OCI-LY1 (cell line): Measurements from ENCODE around the gene CD2.

Experiments
- H2AFZ ChIP-seq: fragments of 200-600 bp; sonication (generic), shearing (Covaris generic); 2 replicates; pipeline ENCODE4 v1.6.0; 2014; ENCODE audit warnings: antibody characterized with exemption, mild to moderate bottlenecking, low read length
- H3F3A ChIP-seq: fragments of 200-600 bp; sonication (generic), shearing (Covaris generic); 2 replicates; pipeline ENCODE4 v1.6.0; 2014; ENCODE audit warnings: mild to moderate bottlenecking, antibody characterized with exemption, low read length, moderate library complexity; ENCODE audit not compliant: insufficient read depth
- H3K27ac ChIP-seq: fragments of 200-600 bp; sonication (generic); 2 replicates; pipeline ENCODE4 v1.5.1; 2014; ENCODE audit warnings: low read length, mixed run types, mild to moderate bottlenecking, low read depth; ENCODE audit not compliant: poor library complexity, severe bottlenecking
- H3K27me3 ChIP-seq: fragments of 200-600 bp; sonication (generic); 2 replicates; pipeline ENCODE4 v1.6.0; 2014; ENCODE audit warnings: antibody characterized with exemption, mild to moderate bottlenecking, low read length, moderate library complexity; ENCODE audit not compliant: insufficient read depth
- H3K36me3 ChIP-seq: fragments of 200-600 bp; sonication (generic); 2 replicates; pipeline ENCODE4 v1.6.1; 2014; ENCODE audit warnings: mild to moderate bottlenecking, antibody characterized with exemption, low read length, moderate library complexity, mixed read lengths; ENCODE audit not compliant: insufficient read depth
- H3K4me1 ChIP-seq: fragments of 200-600 bp; sonication (generic); 2 replicates; pipeline ENCODE4 v1.5.1; 2014; ENCODE audit warnings: mild to moderate bottlenecking, low read length, moderate library complexity; ENCODE audit not compliant: insufficient read depth, severe bottlenecking
- H3K4me2 ChIP-seq: fragments of 200-600 bp; sonication (generic), shearing (Covaris generic); 2 replicates; pipeline ENCODE4 v1.6.1; 2014; ENCODE audit warnings: low read length
- H3K4me3 ChIP-seq: fragments of 200-600 bp; sonication (generic); 2 replicates; pipeline ENCODE4 v1.5.1; 2014; ENCODE audit warnings: low read length, low read depth, mild to moderate bottlenecking, mixed read lengths; ENCODE audit not compliant: poor library complexity, severe bottlenecking
- H3K79me2 ChIP-seq: fragments of 200-600 bp; shearing (Covaris generic); 2 replicates; pipeline ENCODE4 v1.6.1; 2016; ENCODE audit warnings: mixed run types, low read length, mixed read lengths; ENCODE audit not compliant: insufficient read depth
- H3K9ac ChIP-seq: fragments of 200-600 bp; sonication (generic), shearing (Covaris generic); 2 replicates; pipeline ENCODE4 v1.6.1; 2014; ENCODE audit warnings: mild to moderate bottlenecking, low read length, mixed read lengths
- H3K9me2 ChIP-seq: fragments of 200-600 bp; sonication (generic), shearing (Covaris generic); 2 replicates; pipeline ENCODE4 v1.6.1; 2014; ENCODE audit warnings: low read depth, mild to moderate bottlenecking, low read length, mixed read lengths
- H3K9me3 ChIP-seq: fragments of 200-600 bp; shearing (Covaris generic); 2 replicates; pipeline ENCODE4 v1.6.1; 2014; ENCODE audit warnings: low read length, mixed read lengths
- H4K20me1 ChIP-seq: fragments of 200-600 bp; sonication (generic), shearing (Covaris generic); 2 replicates; pipeline ENCODE4 v1.6.0; 2016; ENCODE audit warnings: mild to moderate bottlenecking, low read length; ENCODE audit not compliant: insufficient read depth
- CTCF ChIP-seq: fragments of 200-600 bp; sonication (generic), shearing (Covaris generic); IDR thresholded peaks from 2 replicates; pipeline ENCODE4 v1.5.1; 2017; ENCODE audit warnings: mild to moderate bottlenecking, antibody characterized with exemption, low read length, moderate library complexity, mixed read lengths
- EZH2 ChIP-seq: fragments of 200-600 bp; sonication (generic), shearing (Covaris generic); IDR thresholded peaks from 2 replicates; pipeline ENCODE4 v1.8.0; 2017; ENCODE audit warnings: borderline replicate concordance, mixed run types, mild to moderate bottlenecking, antibody characterized with exemption, low read length, moderate library complexity, mixed read lengths

The CD2 gene

DNA sequence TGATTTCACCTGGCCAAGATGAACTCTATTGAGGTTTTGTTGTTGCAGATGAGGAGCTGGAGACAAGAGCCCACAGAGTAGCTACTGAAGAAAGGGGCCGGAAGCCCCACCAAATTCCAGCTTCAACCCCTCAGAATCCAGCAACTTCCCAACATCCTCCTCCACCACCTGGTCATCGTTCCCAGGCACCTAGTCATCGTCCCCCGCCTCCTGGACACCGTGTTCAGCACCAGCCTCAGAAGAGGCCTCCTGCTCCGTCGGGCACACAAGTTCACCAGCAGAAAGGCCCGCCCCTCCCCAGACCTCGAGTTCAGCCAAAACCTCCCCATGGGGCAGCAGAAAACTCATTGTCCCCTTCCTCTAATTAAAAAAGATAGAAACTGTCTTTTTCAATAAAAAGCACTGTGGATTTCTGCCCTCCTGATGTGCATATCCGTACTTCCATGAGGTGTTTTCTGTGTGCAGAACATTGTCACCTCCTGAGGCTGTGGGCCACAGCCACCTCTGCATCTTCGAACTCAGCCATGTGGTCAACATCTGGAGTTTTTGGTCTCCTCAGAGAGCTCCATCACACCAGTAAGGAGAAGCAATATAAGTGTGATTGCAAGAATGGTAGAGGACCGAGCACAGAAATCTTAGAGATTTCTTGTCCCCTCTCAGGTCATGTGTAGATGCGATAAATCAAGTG lies 14.3 kb downstream of the CD2 start:
- no peaks in the 10 kb centered on the region for H3K9me2 ChIP-seq
- H3K9me3 ChIP-seq, result no peaks in the 10 kb centered on the region
- no peaks in the 10 kb centered on the region for H3F3A ChIP-seq
- H3K9ac ChIP-seq, result no peak overlapping the region
- TF ChIP-seq EZH2, result no peak
- no peak for TF ChIP-seq CTCF
- H3K27me3 ChIP-seq, result no peaks in the 10 kb centered on the region
- H4K20me1 ChIP-seq, result no peaks in the 10 kb centered on the region
- H3K27ac ChIP-seq, result no peak overlapping the region
- no peak overlapping the region for H3K4me3 ChIP-seq
- H3K36me3 ChIP-seq, result no peaks in the 10 kb centered on the region
- peaks cover 15% of the 10 kb centered on the region for H3K4me1 ChIP-seq
- no peak overlapping the region for H3K4me2 ChIP-seq
- H3K79me2 ChIP-seq, result no peaks in the 10 kb centered on the region
- no peak overlapping the region for H2AFZ ChIP-seq

- Histone ChIP-seq H4K20me1 (no peaks in the 10 kb centered on the region), H3K79me2 (no peaks in the 10 kb centered on the region), H3F3A (no peaks in the 10 kb centered on the region), H3K4me3 (no peak overlapping the region), H3K9ac (no peak overlapping the region), H3K27ac (no peak overlapping the region), H2AFZ (no peak overlapping the region), H3K9me3 (no peaks in the 10 kb centered on the region), H3K36me3 (no peaks in the 10 kb centered on the region), H3K4me2 (0 out of 2 replicates have a peak overlapping the region, but pooled peaks have one; percentile 8), H3K4me1 (peaks cover 15% of the 10 kb centered on the region), H3K9me2 (no peaks in the 10 kb centered on the region), H3K27me3 (no peaks in the 10 kb centered on the region)
- TF ChIP-seq EZH2 (no peak), CTCF (no peak)
Observed at GRCh38 chr1:116769104-116769452, 14.8 kb downstream of the CD2 start.

DNA sequence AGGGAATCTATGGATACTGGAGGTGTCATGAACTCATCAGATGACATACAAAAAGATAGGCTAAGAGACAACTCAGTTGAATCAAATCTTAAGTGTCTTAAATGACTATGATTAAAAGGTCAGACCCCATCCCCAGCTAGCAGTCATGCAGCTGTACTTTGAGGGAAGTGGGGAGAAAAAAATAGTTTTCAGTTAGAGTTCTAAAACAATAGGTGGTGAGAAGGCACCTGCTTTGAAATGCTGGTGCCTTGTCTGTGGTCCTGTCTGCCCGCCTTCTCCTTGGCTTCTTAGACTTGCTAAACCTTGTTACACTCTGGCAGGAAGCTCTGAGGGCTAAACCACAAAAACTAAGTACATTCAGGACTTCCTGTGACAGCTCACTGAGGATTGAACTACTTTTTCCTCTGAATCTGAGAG lies 15.3 kb downstream of the CD2 start:
- Histone ChIP-seq H3F3A (no peaks in the 10 kb centered on the region), H4K20me1 (no peaks in the 10 kb centered on the region), H3K9ac (no peak overlapping the region), H3K27ac (no peak overlapping the region), H3K9me3 (no peaks in the 10 kb centered on the region), H3K9me2 (no peaks in the 10 kb centered on the region), H3K4me3 (no peak overlapping the region), H3K27me3 (no peaks in the 10 kb centered on the region), H3K4me1 (peaks cover 15% of the 10 kb centered on the region), H3K4me2 (peak overlapping the region; percentile 8; the same call in 1 of the 2 replicates), H3K79me2 (no peaks in the 10 kb centered on the region), H2AFZ (no peak overlapping the region), H3K36me3 (no peaks in the 10 kb centered on the region)
- TF ChIP-seq CTCF (no peak), EZH2 (no peak)
